Measurements from ENCODE around the gene KBTBD4.
A peak's percentile ranks its signal among the peaks of the same experiment; 100 is the strongest.
"Not testable (repeated sequence)": the region's sequence is repeated elsewhere in the genome, so short reads cannot be mapped to it uniquely, and the experiment has no call there.

The KBTBD4 gene

DNA sequence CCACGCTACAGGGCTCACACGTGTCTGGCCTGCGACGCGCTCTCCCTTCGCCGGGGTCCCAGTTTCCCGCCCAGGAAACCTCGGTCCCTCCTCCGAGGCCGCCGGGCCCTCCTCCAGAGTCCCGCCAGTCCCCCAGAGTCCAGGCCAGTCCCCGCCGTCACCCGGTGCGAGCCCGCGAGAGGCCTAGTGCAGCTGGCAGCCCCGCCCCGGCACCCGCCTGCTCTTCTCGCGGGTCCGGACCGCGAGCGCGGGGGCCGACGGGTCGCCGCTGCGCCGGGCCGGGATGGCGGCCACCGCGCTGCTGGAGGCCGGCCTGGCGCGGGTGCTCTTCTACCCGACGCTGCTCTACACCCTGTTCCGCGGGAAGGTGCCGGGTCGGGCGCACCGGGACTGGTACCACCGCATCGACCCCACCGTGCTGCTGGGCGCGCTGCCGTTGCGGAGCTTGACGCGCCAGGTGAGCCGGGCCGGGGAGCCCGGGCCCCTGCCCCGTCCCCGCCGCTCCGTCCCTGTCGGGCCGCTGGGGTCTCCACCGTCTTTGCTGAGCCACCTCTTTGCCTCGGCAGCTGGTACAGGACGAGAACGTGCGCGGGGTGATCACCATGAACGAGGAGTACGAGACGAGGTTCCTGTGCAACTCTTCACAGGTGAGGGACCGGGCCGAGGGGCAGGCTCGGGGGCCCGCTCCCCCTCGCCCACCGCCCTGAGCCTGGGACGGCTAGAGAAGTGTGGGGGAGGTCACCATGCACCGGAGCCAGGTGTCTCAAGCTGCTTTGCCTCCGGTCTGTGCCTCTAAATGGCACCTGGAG lies 13.2 kb downstream of the KBTBD4 start, which contains the start of gene PTPMT1:
Gene PTPMT1 (plus strand): TSS at position 260 of the 809 bp plus-strand sequence. CDS start 24 bp downstream, at position 284.
- peaks cover 17% of the 10 kb centered on the region for H3K4me1 Mint-ChIP-seq
- peak; percentile 35 to 41 for DNase-seq (ENCODE audit: low spot score in 2 of 2)
- H3K27me3 Mint-ChIP-seq: no peaks in the 10 kb centered on the region

DNA sequence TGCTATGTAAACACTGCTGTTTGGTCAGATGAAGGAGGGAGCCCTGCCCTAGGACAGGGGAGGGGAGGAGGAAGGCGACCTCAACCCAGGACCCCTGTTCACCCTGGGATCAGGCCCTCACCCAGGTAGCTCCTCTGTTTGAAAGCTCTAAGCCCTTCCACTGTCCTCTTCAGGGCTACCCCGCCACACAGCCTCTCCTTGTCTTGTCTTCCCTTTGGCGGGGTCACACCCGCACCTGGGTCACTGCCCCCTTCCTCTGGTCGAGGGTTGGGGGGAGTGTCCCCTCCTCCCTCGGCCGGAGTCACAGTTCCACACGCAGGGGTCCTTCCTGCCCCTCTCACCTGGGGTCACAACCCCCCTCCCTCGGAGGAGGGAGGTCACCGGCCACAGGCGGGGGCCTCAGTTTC lies 13.8 kb downstream of the KBTBD4 start:
- Mint-ChIP-seq H3K27me3 (no peaks in the 10 kb centered on the region), H3K4me1 (peaks cover 17% of the 10 kb centered on the region), H3K9me3 (no peaks in the 10 kb centered on the region), H3K4me3 (peak overlapping the region; percentile 81), H3K36me3 (ENCODE audit: insufficient read depth) (peaks cover 14% of the 10 kb centered on the region), H3K27ac (ENCODE audit: low read depth) (peak overlapping the region; percentile 90)
- DNase-seq (ENCODE audit: low spot score in 2 of 2): no peak
- no peak for ATAC-seq (replicated peaks; ENCODE audit: extremely low read depth, poor library complexity, severe bottlenecking)

More for the DNA sequence above, 13.2 kb downstream of the KBTBD4 start, which contains the start of gene PTPMT1:
- peak; percentile 84 for ATAC-seq (replicated peaks; ENCODE audit: extremely low read depth, poor library complexity, severe bottlenecking)
- H3K36me3 Mint-ChIP-seq (ENCODE audit: insufficient read depth): peaks cover 16% of the 10 kb centered on the region
- H3K27ac Mint-ChIP-seq (ENCODE audit: low read depth): peak within 1 kb of the TSS; percentile 90
- H3K9me3 Mint-ChIP-seq: no peaks in the 10 kb centered on the region
- peak within 1 kb of the TSS; percentile 81 for H3K4me3 Mint-ChIP-seq

DNA sequence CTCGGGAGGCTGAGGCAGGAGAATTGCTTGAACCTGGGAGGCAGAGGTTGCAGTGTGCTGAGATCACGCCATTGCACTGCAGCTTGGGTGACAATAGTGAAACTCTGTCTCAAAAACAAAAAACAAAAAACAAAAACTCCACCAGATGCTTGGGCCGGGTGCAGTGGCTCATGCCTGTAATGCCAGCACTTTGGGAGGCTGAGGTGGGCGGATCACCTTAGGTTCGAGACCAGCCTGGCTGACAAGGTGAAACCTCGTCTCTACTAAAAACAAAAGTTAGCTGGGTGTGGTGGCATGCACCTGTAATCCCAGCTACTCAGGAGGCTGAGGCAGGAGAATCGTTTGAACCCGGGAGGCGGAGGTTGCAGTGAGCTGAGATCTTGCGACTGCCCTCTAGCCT lies 14.4 kb downstream of the KBTBD4 start:
- DNase-seq (ENCODE audit: low spot score in 2 of 2); ATAC-seq (replicated peaks; ENCODE audit: extremely low read depth, poor library complexity, severe bottlenecking); H3K9me3 Mint-ChIP-seq; H3K27me3 Mint-ChIP-seq: not testable (repeated sequence)
- peaks cover 17% of the 10 kb centered on the region for H3K4me1 Mint-ChIP-seq
- H3K36me3 Mint-ChIP-seq (ENCODE audit: insufficient read depth): peaks cover 11% of the 10 kb centered on the region
- peak overlapping the region; percentile 81 for H3K4me3 Mint-ChIP-seq
- H3K27ac Mint-ChIP-seq (ENCODE audit: low read depth): peak overlapping the region; percentile 90

DNA sequence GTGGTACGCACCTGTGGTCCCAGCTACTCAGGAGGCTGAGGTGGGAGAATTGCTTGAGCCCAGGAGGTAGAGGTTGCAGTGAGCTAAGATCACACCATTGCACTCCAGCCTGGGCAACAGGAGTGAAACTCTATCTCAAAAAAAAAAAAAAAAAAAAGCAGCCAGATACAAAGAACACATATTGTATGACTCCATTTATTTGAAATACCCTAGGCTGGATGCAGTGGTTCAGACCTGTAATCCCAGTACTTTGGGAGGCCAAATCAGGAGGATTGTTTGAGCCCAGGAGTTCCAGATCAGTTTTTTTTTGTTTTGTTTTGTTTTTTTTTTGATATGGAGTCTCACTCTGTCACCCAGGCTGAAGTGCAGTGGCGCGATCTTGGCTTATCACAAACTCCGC lies 16.4 kb downstream of the KBTBD4 start:
- not testable (repeated sequence) for H3K9me3 Mint-ChIP-seq

DNA sequence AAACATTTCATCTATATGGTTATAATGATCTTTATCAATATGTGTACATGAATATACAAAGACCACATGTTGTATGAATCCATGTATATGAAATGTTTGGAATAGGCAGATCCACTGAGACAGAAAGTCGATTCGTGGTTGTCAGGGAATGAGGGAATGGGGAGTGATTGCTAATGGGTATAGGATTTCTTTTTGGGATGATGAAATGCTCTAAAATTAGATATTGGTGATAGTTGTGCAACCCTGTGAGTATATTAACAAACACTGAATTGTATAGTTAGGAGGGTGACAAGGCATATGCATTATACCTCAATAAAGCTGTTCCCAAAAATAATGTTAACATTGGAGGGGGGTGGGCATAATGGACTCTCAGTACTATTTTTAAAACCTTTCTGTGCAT lies 18.3 kb downstream of the KBTBD4 start:
- H3K27me3 Mint-ChIP-seq: no peaks in the 10 kb centered on the region
- no peaks in the 10 kb centered on the region for H3K9me3 Mint-ChIP-seq
- DNase-seq (ENCODE audit: low spot score in 2 of 2) (no peak), ATAC-seq (replicated peaks; ENCODE audit: extremely low read depth, poor library complexity, severe bottlenecking) (no peak)
- H3K4me3 Mint-ChIP-seq: no peak overlapping the region
- H3K27ac Mint-ChIP-seq (ENCODE audit: low read depth): no peak overlapping the region
- peaks cover 5% of the 10 kb centered on the region for H3K4me1 Mint-ChIP-seq
- peaks cover 2% of the 10 kb centered on the region for H3K36me3 Mint-ChIP-seq (ENCODE audit: insufficient read depth)

More for the DNA sequence above, 16.4 kb downstream of the KBTBD4 start:
- not testable (repeated sequence) for H3K27ac Mint-ChIP-seq (ENCODE audit: low read depth); H3K36me3 Mint-ChIP-seq (ENCODE audit: insufficient read depth); DNase-seq (ENCODE audit: low spot score in 2 of 2); H3K27me3 Mint-ChIP-seq; ATAC-seq (replicated peaks; ENCODE audit: extremely low read depth, poor library complexity, severe bottlenecking); H3K4me3 Mint-ChIP-seq
- H3K4me1 Mint-ChIP-seq: peaks cover 17% of the 10 kb centered on the region

DNA sequence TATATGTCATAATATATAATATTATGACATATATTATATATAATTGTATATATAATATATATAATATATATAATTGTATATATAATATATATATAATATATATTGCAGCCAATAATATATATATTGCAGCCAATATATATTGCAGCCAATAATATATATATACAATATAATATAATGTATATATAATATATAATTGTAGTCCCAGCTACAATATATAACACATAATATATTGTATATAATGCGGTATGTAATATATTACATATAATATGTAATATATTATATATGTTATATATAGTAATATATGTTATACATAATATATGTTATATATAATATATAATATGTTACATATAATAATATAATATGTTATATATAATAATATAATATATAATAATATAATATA lies 20.1 kb downstream of the KBTBD4 start:
- no peak for ATAC-seq (replicated peaks; ENCODE audit: extremely low read depth, poor library complexity, severe bottlenecking)
- H3K36me3 Mint-ChIP-seq (ENCODE audit: insufficient read depth): peaks cover 1% of the 10 kb centered on the region
- no peak overlapping the region for H3K4me3 Mint-ChIP-seq
- H3K4me1 Mint-ChIP-seq: no peaks in the 10 kb centered on the region
- DNase-seq (ENCODE audit: low spot score in 2 of 2): no peak
- no peaks in the 10 kb centered on the region for H3K9me3 Mint-ChIP-seq
- no peaks in the 10 kb centered on the region for H3K27me3 Mint-ChIP-seq
- H3K27ac Mint-ChIP-seq (ENCODE audit: low read depth): no peak overlapping the region

DNA sequence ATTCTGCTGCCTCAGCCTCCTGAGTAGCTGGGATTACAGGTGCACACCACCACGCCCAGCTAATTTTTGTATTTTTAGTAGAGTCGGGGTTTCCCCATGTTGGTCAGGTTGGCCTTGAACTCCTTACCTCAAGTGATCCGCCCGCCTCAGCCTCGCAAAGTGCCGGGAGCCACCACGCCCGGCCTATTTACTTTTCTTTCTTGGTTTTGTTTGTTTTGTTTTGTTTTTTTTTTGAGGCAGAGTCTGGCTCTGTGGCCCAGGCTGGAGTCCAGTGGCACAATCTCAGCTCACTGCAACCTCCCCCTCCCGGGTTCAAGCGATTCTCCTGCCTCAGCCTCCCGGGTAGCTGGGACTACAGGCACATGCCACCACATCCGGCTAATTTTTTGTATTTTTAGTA lies 21.8 kb downstream of the KBTBD4 start:
- not testable (repeated sequence) for DNase-seq (ENCODE audit: low spot score in 2 of 2); H3K36me3 Mint-ChIP-seq (ENCODE audit: insufficient read depth); H3K27me3 Mint-ChIP-seq; ATAC-seq (replicated peaks; ENCODE audit: extremely low read depth, poor library complexity, severe bottlenecking); H3K27ac Mint-ChIP-seq (ENCODE audit: low read depth); H3K9me3 Mint-ChIP-seq; H3K4me3 Mint-ChIP-seq
- H3K4me1 Mint-ChIP-seq: peaks cover 12% of the 10 kb centered on the region

DNA sequence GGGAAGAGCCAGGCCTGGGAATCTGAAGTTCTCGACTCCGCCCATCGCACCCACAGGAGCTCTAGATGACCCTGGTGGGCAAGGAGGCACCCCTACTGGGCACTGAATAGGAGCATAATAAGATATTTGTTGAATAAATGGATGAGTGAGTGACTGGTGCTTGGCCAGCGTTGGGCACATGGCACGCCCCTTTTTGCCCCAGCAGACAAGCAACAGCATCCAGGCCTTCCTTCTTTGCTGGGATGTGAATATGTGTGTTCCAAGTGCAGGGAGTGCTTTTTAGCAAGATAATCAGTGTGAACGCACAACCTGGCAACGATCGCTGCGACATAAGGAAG lies 25.4 kb downstream of the KBTBD4 start:
- ATAC-seq (replicated peaks; ENCODE audit: extremely low read depth, poor library complexity, severe bottlenecking) (peak; percentile 11), DNase-seq (ENCODE audit: low spot score in 2 of 2) (no peak)
- Mint-ChIP-seq H3K27me3 (no peaks in the 10 kb centered on the region), H3K4me3 (peak overlapping the region; percentile 99), H3K4me1 (peaks cover 35% of the 10 kb centered on the region), H3K9me3 (no peaks in the 10 kb centered on the region), H3K36me3 (ENCODE audit: insufficient read depth) (peaks cover 10% of the 10 kb centered on the region), H3K27ac (ENCODE audit: low read depth) (peak overlapping the region; percentile 93)

DNA sequence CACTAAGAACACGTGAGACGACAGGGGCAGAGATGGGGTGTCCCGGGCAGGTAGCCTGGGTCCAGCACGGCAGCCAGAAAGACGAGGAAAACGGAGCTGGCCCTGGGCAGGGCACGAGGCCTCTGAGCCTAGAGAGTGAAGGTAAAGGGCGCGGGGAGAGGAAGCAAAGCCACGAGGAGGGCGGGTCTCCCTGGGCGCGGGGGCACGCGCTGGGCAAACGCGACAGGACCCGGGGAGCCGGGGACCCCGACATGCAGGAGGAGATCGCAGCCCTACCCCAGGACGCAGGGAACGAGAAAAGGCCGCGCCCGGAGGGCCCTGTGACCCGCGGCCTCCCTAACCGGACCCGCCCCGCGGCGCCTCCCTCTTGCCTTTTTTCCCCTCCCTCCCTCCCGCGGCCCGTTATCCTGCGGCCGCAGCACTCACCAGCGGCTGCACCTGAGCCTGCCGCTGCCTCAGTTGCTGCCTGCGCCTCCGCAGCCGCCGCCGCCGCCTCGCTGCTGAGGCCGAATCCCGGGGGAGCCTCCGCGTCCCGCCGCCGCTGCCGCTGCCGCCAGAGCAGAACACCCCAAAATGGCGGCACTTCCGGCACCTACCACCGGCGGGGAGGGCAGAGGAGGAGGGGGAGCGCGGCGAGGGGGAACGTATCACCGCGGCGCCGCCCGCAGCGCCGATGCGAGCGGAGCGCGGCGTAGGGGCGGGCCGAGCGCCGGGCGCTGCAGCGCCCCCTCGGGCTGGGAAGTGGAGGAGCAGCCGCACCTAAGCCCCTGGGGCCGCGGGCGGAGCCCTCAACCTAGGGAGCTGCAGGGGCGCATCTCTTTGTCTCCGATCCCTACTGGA lies 26.0 kb downstream of the KBTBD4 start, which contains the start of gene CELF1:
Gene CELF1 (minus strand): TSS at position 567 of the 840 bp plus-strand sequence. CDS start 53,609 bp downstream, outside the sequence.
- DNase-seq (ENCODE audit: low spot score in 2 of 2): peak; percentile 81 to 84
- no peaks in the 10 kb centered on the region for H3K27me3 Mint-ChIP-seq
- H3K27ac Mint-ChIP-seq (ENCODE audit: low read depth): peak within 1 kb of the TSS; percentile 93
- H3K4me3 Mint-ChIP-seq: peak within 1 kb of the TSS; percentile 99
- H3K4me1 Mint-ChIP-seq: peaks cover 35% of the 10 kb centered on the region
- peaks cover 10% of the 10 kb centered on the region for H3K36me3 Mint-ChIP-seq (ENCODE audit: insufficient read depth)
- no peaks in the 10 kb centered on the region for H3K9me3 Mint-ChIP-seq
- ATAC-seq (replicated peaks; ENCODE audit: extremely low read depth, poor library complexity, severe bottlenecking): peak; percentile 96

DNA sequence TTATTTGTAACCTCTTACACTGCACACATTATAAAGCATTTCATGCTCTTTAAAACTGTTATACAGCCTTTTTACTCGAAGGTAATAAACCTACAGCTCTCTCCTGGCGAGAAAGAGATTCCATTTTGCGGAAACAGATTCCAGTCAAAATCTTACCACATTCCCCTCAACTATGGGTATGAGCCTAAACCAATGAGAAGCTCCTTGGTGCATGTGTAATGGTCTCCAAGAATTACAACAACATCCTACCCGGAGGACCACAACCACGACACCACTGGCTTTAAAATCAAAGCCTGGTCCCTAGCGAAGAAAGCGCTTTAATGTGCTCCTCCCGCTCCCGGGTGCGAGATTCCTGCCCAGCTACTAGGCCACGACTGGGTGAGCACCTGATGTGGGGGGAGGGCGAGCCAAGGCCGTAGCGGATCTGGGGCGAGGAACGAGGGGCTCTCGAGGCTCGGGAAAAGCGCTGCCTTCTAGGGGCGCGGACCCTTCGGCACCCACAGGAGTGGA lies 26.7 kb downstream of the KBTBD4 start:
- Mint-ChIP-seq H3K9me3 (no peaks in the 10 kb centered on the region), H3K4me3 (peak overlapping the region; percentile 99), H3K27ac (ENCODE audit: low read depth) (peak overlapping the region; percentile 93), H3K4me1 (peaks cover 37% of the 10 kb centered on the region), H3K36me3 (ENCODE audit: insufficient read depth) (peaks cover 10% of the 10 kb centered on the region), H3K27me3 (no peaks in the 10 kb centered on the region)
- ATAC-seq (replicated peaks; ENCODE audit: extremely low read depth, poor library complexity, severe bottlenecking) (no peak), DNase-seq (ENCODE audit: low spot score in 2 of 2) (no peak)

DNA sequence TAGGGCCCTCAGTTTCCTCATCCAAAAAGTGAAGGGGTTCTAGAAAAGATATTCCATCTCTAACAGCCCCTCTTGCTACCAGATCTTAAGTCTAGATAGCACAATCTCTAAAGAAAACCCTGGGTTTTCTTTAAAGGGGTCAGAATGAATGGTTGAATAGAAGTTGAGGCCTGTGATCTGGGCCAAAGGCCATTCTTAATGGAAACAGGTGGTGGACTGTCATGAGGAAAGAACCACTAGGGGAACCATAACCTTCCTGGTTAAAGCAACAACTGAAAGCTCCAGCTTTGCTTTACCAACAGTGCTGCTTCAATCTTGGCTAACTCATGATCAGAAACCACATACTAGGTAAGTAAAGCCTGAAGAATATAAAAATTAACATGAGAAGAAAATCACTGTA lies 27.7 kb downstream of the KBTBD4 start:
- Mint-ChIP-seq H3K9me3 (no peaks in the 10 kb centered on the region), H3K4me1 (peaks cover 46% of the 10 kb centered on the region), H3K36me3 (ENCODE audit: insufficient read depth) (peaks cover 10% of the 10 kb centered on the region), H3K27ac (ENCODE audit: low read depth) (peak overlapping the region; percentile 93), H3K4me3 (peak overlapping the region; percentile 99), H3K27me3 (no peaks in the 10 kb centered on the region)
- ATAC-seq (replicated peaks; ENCODE audit: extremely low read depth, poor library complexity, severe bottlenecking) (no peak), DNase-seq (ENCODE audit: low spot score in 2 of 2) (no peak)

DNA sequence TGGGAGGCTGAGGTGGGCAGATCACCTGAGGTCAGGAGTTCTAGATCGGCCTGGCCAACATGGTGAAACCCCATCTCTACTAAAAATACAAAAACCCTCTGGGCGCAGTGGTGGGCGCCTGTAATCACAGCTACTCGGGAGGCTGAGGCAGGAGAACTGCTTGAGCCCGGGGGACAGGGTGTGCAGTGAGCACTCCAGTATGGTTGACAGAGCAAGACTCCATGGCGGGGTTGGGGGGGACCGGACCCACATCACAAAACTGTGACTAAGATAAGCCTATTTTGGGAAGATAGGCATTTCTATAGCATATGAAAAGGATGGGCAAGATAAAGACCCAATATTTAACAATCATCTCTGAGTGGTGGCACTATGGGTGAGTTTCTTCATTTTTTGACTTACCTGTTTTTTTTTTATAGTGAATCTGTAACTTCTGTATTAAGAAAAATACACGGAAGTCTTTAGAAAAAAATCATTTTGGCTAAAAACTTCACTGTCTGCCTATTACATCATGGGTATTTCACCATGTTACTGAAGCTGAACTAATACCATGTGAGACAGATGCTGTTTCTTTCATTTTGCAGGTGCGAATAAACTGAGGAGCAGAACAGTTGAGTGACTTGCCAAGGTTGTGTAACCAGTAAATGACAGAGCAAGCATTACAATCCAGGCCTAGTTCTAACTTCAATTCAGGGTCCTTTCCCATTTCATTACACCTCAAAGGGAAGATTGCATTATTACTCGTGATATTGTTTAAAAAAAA lies 28.3 kb downstream of the KBTBD4 start:
- Mint-ChIP-seq H3K36me3 (ENCODE audit: insufficient read depth) (peaks cover 10% of the 10 kb centered on the region), H3K4me1 (peaks cover 46% of the 10 kb centered on the region), H3K9me3 (no peaks in the 10 kb centered on the region), H3K27me3 (no peaks in the 10 kb centered on the region), H3K27ac (ENCODE audit: low read depth) (no peak overlapping the region), H3K4me3 (peak overlapping the region; percentile 99)
- no peak for ATAC-seq (replicated peaks; ENCODE audit: extremely low read depth, poor library complexity, severe bottlenecking)
- no peak for DNase-seq (ENCODE audit: low spot score in 2 of 2)
